Keratinocyte (primary cell): Measurements from ENCODE around the gene SLX4IP. TPM values are rescaled to one million over a fixed set of nuclear protein-coding genes. Genes with fewer than 3 reads are reported as not detected.

Experiments
- DNase-seq: peaks from one replicate; pipeline ENCODE4 v3.0.0-alpha.2; 2011; ENCODE audit warnings: low read depth, missing footprints, low spot score
- FAIRE-seq: peaks from 2 replicates; lab custom pipeline; 2011; peaks lifted over from hg19 to GRCh38; lab: Jason Lieb, UNC
- H2AFZ ChIP-seq: 2 replicates; pipeline ENCODE4 v1.6.0; 2012; ENCODE audit warnings: low read length, control low read depth, inconsistent platforms; ENCODE audit not compliant: control insufficient read depth
- H3K27ac ChIP-seq: 2 replicates; pipeline ENCODE4 v1.5.1; 2011; ENCODE audit warnings: low read length; ENCODE audit not compliant: control insufficient read depth, insufficient read depth
- H3K27me3 ChIP-seq: 3 replicates; pipeline ENCODE4 v1.6.0; 2011; ENCODE audit warnings: low read length; ENCODE audit not compliant: control insufficient read depth, insufficient read depth; ENCODE audit errors: extremely low read depth
- H3K36me3 ChIP-seq, 2 experiments: 2 replicates in 1 of 2; 3 replicates in 1 of 2; pipeline ENCODE4 v1.5.1; 2011; ENCODE audit warnings: low read length in 2 of 2, mild to moderate bottlenecking in 1 of 2; ENCODE audit not compliant: control insufficient read depth in 2 of 2, insufficient read depth in 2 of 2; ENCODE audit errors: extremely low read depth in 1 of 2
- H3K4me1 ChIP-seq: 3 replicates; pipeline ENCODE4 v1.5.1; 2011; ENCODE audit warnings: low read length; ENCODE audit not compliant: control insufficient read depth, insufficient read depth; ENCODE audit errors: extremely low read depth
- H3K4me2 ChIP-seq: 3 replicates; pipeline ENCODE4 v1.6.0; 2011; ENCODE audit warnings: low read depth, low read length; ENCODE audit not compliant: control insufficient read depth, insufficient read depth; ENCODE audit errors: extremely low read depth
- H3K4me3 ChIP-seq, 3 experiments: fragments of 200-600 bp in 1 of 3; sonication (generic) in 1 of 3; 2 replicates in 2 of 3; 3 replicates in 1 of 3; pipeline ENCODE4 v1.5.1; 2011 to 2016; ENCODE audit warnings: low read length in 3 of 3, mild to moderate bottlenecking in 3 of 3, control low read depth in 2 of 3, inconsistent platforms in 1 of 3, low read depth in 1 of 3, mixed read lengths in 1 of 3, mixed run types in 1 of 3, moderate library complexity in 1 of 3; ENCODE audit not compliant: control insufficient read depth in 2 of 3, insufficient read depth in 2 of 3; ENCODE audit errors: extremely low read depth in 1 of 3
- H3K79me2 ChIP-seq: 2 replicates; pipeline ENCODE4 v1.6.0; 2012; ENCODE audit warnings: low read length; ENCODE audit not compliant: control insufficient read depth, insufficient read depth
- H3K9ac ChIP-seq: 3 replicates; pipeline ENCODE4 v1.6.0; 2011; ENCODE audit warnings: low read length; ENCODE audit not compliant: control insufficient read depth, insufficient read depth; ENCODE audit errors: extremely low read depth
- H3K9me1 ChIP-seq: 3 replicates; pipeline ENCODE4 v1.6.0; 2011; ENCODE audit warnings: low read length; ENCODE audit not compliant: control insufficient read depth, insufficient read depth; ENCODE audit errors: extremely low read depth
- H3K9me3 ChIP-seq: 2 replicates; pipeline ENCODE4 v1.5.1; 2012; ENCODE audit warnings: low read depth, low read length; ENCODE audit not compliant: control insufficient read depth
- H4K20me1 ChIP-seq: 3 replicates; pipeline ENCODE4 v1.6.0; 2011; ENCODE audit warnings: low read length; ENCODE audit not compliant: control insufficient read depth, insufficient read depth; ENCODE audit errors: extremely low read depth
- CTCF ChIP-seq, 3 experiments: IDR thresholded peaks in 1 of 3; conservative IDR thresholded peaks in 1 of 3; optimal IDR thresholded peaks in 1 of 3; 2 replicates in 2 of 3; 3 replicates in 1 of 3; pipeline versions ENCODE3 to v1.5.1; 2011; ENCODE audit warnings: low read length in 3 of 3, mild to moderate bottlenecking in 3 of 3, moderate library complexity in 2 of 3, control low read depth in 1 of 3, inconsistent platforms in 1 of 3; ENCODE audit not compliant: insufficient read depth in 2 of 3; ENCODE audit errors: extremely low read depth in 1 of 3
- EZH2 ChIP-seq: IDR thresholded peaks from one replicate; pipeline ENCODE4 v1.6.1; 2012; ENCODE audit warnings: inconsistent platforms, mild to moderate bottlenecking, low read length, moderate library complexity
- dilution Hi-C: fragments of 300-500 bp; cut with MboI; formaldehyde crosslinking; loops from one replicate; pipeline ENCODE4 v1.7.0; 2020; ENCODE audit warnings: low sequenced_read_pairs; ENCODE audit not compliant: extremely low pct_ligation_motif_present
- polyA plus RNA-seq, 5 experiments: library from polyadenylated mRNA; depleted of rRNA in 3 of 5; stranded (reverse) in 3 of 5; stranded (forward) in 1 of 5; unstranded in 1 of 5; fragments of >200 nt; gene quantifications; 1 replicate in 1 of 5; 2 replicates in 3 of 5; 3 replicates in 1 of 5; pipeline versions ENCODE4 v1.2.1 to v1.2.3, GENCODE V29; 2011 to 2012; ENCODE audit warnings: missing spikeins in 2 of 5, low read depth in 1 of 5, low replicate concordance in 1 of 5

The SLX4IP gene
- polyA plus RNA-seq, 1 donor (not counting 4 experiments of a cell fraction or from before 2014, with no cell fraction given): 3.0 TPM

DNA sequence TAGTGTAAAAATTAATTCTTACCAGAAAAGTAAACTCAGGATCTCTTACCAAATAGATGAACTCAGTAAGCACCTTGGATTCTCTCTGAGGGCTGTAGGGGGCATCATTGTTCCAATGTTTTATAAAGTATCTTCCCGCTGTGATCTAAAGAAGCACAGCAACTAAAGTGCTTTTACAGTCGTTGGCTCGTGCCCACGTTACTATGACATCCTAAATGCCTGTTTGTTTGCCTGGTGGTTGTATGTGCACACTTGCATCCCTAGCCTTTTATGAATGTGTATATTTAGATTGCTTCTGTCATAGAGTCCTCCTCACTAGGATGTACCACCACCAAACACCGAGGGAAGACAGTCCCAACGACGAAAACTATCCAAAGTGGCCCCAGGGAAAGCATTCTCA, 34.5 kb downstream of the SLX4IP start:
- no peak overlapping the region for H2AFZ ChIP-seq
- FAIRE-seq (peak; percentile 78), DNase-seq (no peak)
- no peak overlapping the region for H3K4me3 ChIP-seq
- TF ChIP-seq EZH2: no peak
- TF ChIP-seq CTCF (optimal IDR thresholded peaks at IDR 0.05 in 1 of 3, IDR thresholded peaks at IDR 0.05 in 1 of 3, conservative IDR thresholded peaks at IDR 0.05 in 1 of 3; ENCODE audit: extremely low read depth in 1 of 3, insufficient read depth in 2 of 3, low read length in 3 of 3): peak; percentile 38 to 58 (median 53)
- no peaks in the 10 kb centered on the region for H3K27me3 ChIP-seq
- H3K9me1 ChIP-seq: no peaks in the 10 kb centered on the region
- peaks cover 6% of the 10 kb centered on the region for H3K4me1 ChIP-seq
- H3K9ac ChIP-seq: peak overlapping the region; percentile 5
- dilution Hi-C loops: no loop called here
- no peaks in the 10 kb centered on the region for H3K9me3 ChIP-seq
- no peaks in the 10 kb centered on the region for H3K36me3 ChIP-seq
- peak overlapping the region; percentile 51 for H3K27ac ChIP-seq
- H3K4me2 ChIP-seq: peak overlapping the region; percentile 43
- no peaks in the 10 kb centered on the region for H4K20me1 ChIP-seq
- peaks cover 9% of the 10 kb centered on the region for H3K79me2 ChIP-seq

GRCh38 chr20:10470276-10470675, 35.2 kb downstream of the SLX4IP start:
- FAIRE-seq: peak; percentile 43
- H2AFZ ChIP-seq: no peak overlapping the region
- H4K20me1 ChIP-seq: no peaks in the 10 kb centered on the region
- H3K36me3 ChIP-seq: no peaks in the 10 kb centered on the region
- dilution Hi-C loops: no loop called here
- H3K9me3 ChIP-seq: no peaks in the 10 kb centered on the region
- H3K9ac ChIP-seq: peak overlapping the region; percentile 5
- H3K27me3 ChIP-seq: no peaks in the 10 kb centered on the region
- H3K27ac ChIP-seq: no peak overlapping the region
- no peak for DNase-seq
- H3K9me1 ChIP-seq: no peaks in the 10 kb centered on the region
- H3K79me2 ChIP-seq: peaks cover 10% of the 10 kb centered on the region
- TF ChIP-seq EZH2 (no peak), CTCF (optimal IDR thresholded peaks at IDR 0.05 in 1 of 3, IDR thresholded peaks at IDR 0.05 in 1 of 3, conservative IDR thresholded peaks at IDR 0.05 in 1 of 3; ENCODE audit: extremely low read depth in 1 of 3, insufficient read depth in 2 of 3, low read length in 3 of 3) (no peak)
- H3K4me3 ChIP-seq: no peak overlapping the region
- H3K4me1 ChIP-seq: peaks cover 6% of the 10 kb centered on the region
- no peak overlapping the region for H3K4me2 ChIP-seq
